NK-92 (cell line): Measurements from ENCODE around the gene KRT7.

Experiments
- DNase-seq: peaks from one replicate; lab custom pipeline; 2025; ENCODE audit not compliant: unreplicated experiment; lab: John Stamatoyannopoulos, UW

The KRT7 gene

GRCh38 chr12:52232674-52233461, at the start of gene KRT7:
Gene KRT7, plus strand, starts transcription at chr12:52233243. Its CDS starts 54 bp downstream, at chr12:52233297.
- no peak for DNase-seq

- DNase-seq, result no peak
Measured at GRCh38 chr12:52183544-52183910, 49.5 kb upstream of the KRT7 start.

GRCh38 chr12:52183971-52184370, 49.1 kb upstream of the KRT7 start:
- no peak for DNase-seq

- DNase-seq, result no peak
Measured at GRCh38 chr12:52184813-52185212, 48.2 kb upstream of the KRT7 start.

GRCh38 chr12:52185400-52185967, 47.6 kb upstream of the KRT7 start:
- no peak for DNase-seq

GRCh38 chr12:52186118-52186840, 46.8 kb upstream of the KRT7 start:
- DNase-seq, result no peak

- no peak for DNase-seq
Measured at GRCh38 chr12:52187206-52187605, 45.8 kb upstream of the KRT7 start.

GRCh38 chr12:52187640-52188039, 45.4 kb upstream of the KRT7 start:
- no peak for DNase-seq

GRCh38 chr12:52188658-52189057, 44.4 kb upstream of the KRT7 start:
- no peak for DNase-seq

GRCh38 chr12:52189376-52190174, 43.5 kb upstream of the KRT7 start:
- DNase-seq, result no peak

GRCh38 chr12:52190860-52191729, 41.9 kb upstream of the KRT7 start:
- DNase-seq, result no peak

- no peak for DNase-seq
Measured at GRCh38 chr12:52191841-52192791, 40.9 kb upstream of the KRT7 start, which contains the start of gene KRT80. Gene KRT80, minus strand, starts transcription at chr12:52192014. Its CDS starts 112 bp downstream, at chr12:52191902.

GRCh38 chr12:52193532-52193931, 39.5 kb upstream of the KRT7 start:
- DNase-seq, result no peak

GRCh38 chr12:52193991-52194390, 39.1 kb upstream of the KRT7 start:
- DNase-seq, result no peak

GRCh38 chr12:52195065-52195730, 37.8 kb upstream of the KRT7 start:
- DNase-seq, result no peak

- no peak for DNase-seq
Measured at GRCh38 chr12:52197371-52198231, 35.4 kb upstream of the KRT7 start.

- no peak for DNase-seq
Measured at GRCh38 chr12:52198454-52199215, 34.4 kb upstream of the KRT7 start.
